Parathyroid adenoma (tissue), 2 donors: Measurements from ENCODE around the gene DIP2C.

ENCODE experiments used
- H2AFZ ChIP-seq: fragments of 300-600 bp; sonication (generic); one replicate; pipeline ENCODE4 v1.7.0; 2017; ENCODE audit warnings: antibody characterized with exemption, mild to moderate bottlenecking
- H3K27ac ChIP-seq: fragments of 300-600 bp; sonication (generic); one replicate; pipeline ENCODE4 v1.7.0; 2017
- H3K27me3 ChIP-seq: fragments of 300-600 bp; sonication (generic); one replicate; pipeline ENCODE4 v1.7.0; 2017; ENCODE audit warnings: low read length; ENCODE audit not compliant: control insufficient read depth, insufficient read depth
- H3K36me3 ChIP-seq: fragments of 300-600 bp; sonication (generic); one replicate; pipeline ENCODE4 v1.7.0; 2017; ENCODE audit warnings: low read length; ENCODE audit not compliant: control insufficient read depth, insufficient read depth
- H3K4me1 ChIP-seq: fragments of 300-600 bp; sonication (generic); one replicate; pipeline ENCODE4 v1.7.0; 2017; ENCODE audit warnings: control low read depth
- H3K4me2 ChIP-seq: fragments of 300-600 bp; sonication (generic); one replicate; pipeline ENCODE4 v1.7.0; 2017; ENCODE audit warnings: low read length
- H3K4me3 ChIP-seq: fragments of 300-600 bp; sonication (generic); one replicate; pipeline ENCODE4 v1.7.0; 2017; ENCODE audit warnings: low read depth, low read length
- H3K79me2 ChIP-seq: fragments of 300-600 bp; sonication (generic); one replicate; pipeline ENCODE4 v1.7.0; 2017; ENCODE audit warnings: control low read depth
- H3K9ac ChIP-seq: fragments of 300-600 bp; sonication (generic); one replicate; pipeline ENCODE4 v1.7.0; 2017; ENCODE audit warnings: mild to moderate bottlenecking
- H3K9me3 ChIP-seq: fragments of 300-600 bp; sonication (generic); one replicate; pipeline ENCODE4 v1.7.0; 2017; ENCODE audit warnings: low read length; ENCODE audit not compliant: control insufficient read depth
- CTCF ChIP-seq: fragments of 300-600 bp; sonication (generic); IDR thresholded peaks from one replicate; pipeline ENCODE4 v1.7.0; 2017; ENCODE audit warnings: antibody characterized with exemption, mild to moderate bottlenecking
- donor health status: primary hyperparathyroidism.

The DIP2C gene

GRCh38 chr10:536371-536925 is 153.0 kb downstream of the DIP2C start:
- Histone ChIP-seq H3K79me2 (peaks cover 52% of the 10 kb centered on the region), H3K4me3 (no peak overlapping the region), H3K9me3 (no peaks in the 10 kb centered on the region), H3K36me3 (no peaks in the 10 kb centered on the region), H3K27ac (no peak overlapping the region), H3K4me2 (no peak overlapping the region), H3K4me1 (no peaks in the 10 kb centered on the region), H3K9ac (no peak overlapping the region), H2AFZ (no peak overlapping the region), H3K27me3 (no peaks in the 10 kb centered on the region)
- TF ChIP-seq CTCF: no peak

GRCh38 chr10:535952-536351 is 153.5 kb downstream of the DIP2C start:
- Histone ChIP-seq H3K9ac (no peak overlapping the region), H3K4me1 (no peaks in the 10 kb centered on the region), H3K4me3 (no peak overlapping the region), H2AFZ (no peak overlapping the region), H3K27me3 (no peaks in the 10 kb centered on the region), H3K9me3 (no peaks in the 10 kb centered on the region), H3K4me2 (no peak overlapping the region), H3K36me3 (no peaks in the 10 kb centered on the region), H3K79me2 (peaks cover 50% of the 10 kb centered on the region), H3K27ac (no peak overlapping the region)
- TF ChIP-seq CTCF: no peak

GRCh38 chr10:535051-535450 is 154.4 kb downstream of the DIP2C start:
- peaks cover 47% of the 10 kb centered on the region for H3K79me2 ChIP-seq
- H3K36me3 ChIP-seq: no peaks in the 10 kb centered on the region
- no peaks in the 10 kb centered on the region for H3K4me1 ChIP-seq
- no peak overlapping the region for H3K27ac ChIP-seq
- H3K9ac ChIP-seq: no peak overlapping the region
- H2AFZ ChIP-seq: no peak overlapping the region
- no peaks in the 10 kb centered on the region for H3K27me3 ChIP-seq
- H3K4me3 ChIP-seq: no peak overlapping the region
- no peak for TF ChIP-seq CTCF
- H3K4me2 ChIP-seq: no peak overlapping the region
- no peaks in the 10 kb centered on the region for H3K9me3 ChIP-seq

GRCh38 chr10:534047-534566 is 155.4 kb downstream of the DIP2C start:
- no peak overlapping the region for H3K9ac ChIP-seq
- no peaks in the 10 kb centered on the region for H3K27me3 ChIP-seq
- TF ChIP-seq CTCF: no peak
- no peaks in the 10 kb centered on the region for H3K9me3 ChIP-seq
- no peaks in the 10 kb centered on the region for H3K36me3 ChIP-seq
- no peak overlapping the region for H3K4me3 ChIP-seq
- no peaks in the 10 kb centered on the region for H3K4me1 ChIP-seq
- no peak overlapping the region for H3K27ac ChIP-seq
- no peak overlapping the region for H3K4me2 ChIP-seq
- peaks cover 39% of the 10 kb centered on the region for H3K79me2 ChIP-seq
- H2AFZ ChIP-seq: no peak overlapping the region

GRCh38 chr10:533611-534010 is 155.9 kb downstream of the DIP2C start:
- no peak overlapping the region for H2AFZ ChIP-seq
- no peak overlapping the region for H3K4me2 ChIP-seq
- H3K79me2 ChIP-seq: peaks cover 38% of the 10 kb centered on the region
- no peaks in the 10 kb centered on the region for H3K9me3 ChIP-seq
- H3K4me1 ChIP-seq: no peaks in the 10 kb centered on the region
- no peak for TF ChIP-seq CTCF
- no peaks in the 10 kb centered on the region for H3K36me3 ChIP-seq
- no peak overlapping the region for H3K9ac ChIP-seq
- no peaks in the 10 kb centered on the region for H3K27me3 ChIP-seq
- no peak overlapping the region for H3K4me3 ChIP-seq
- no peak overlapping the region for H3K27ac ChIP-seq
